SK-N-SH (cell line): ENCODE data around the gene KIR2DL1. TPM values are rescaled to one million over a fixed set of nuclear protein-coding genes. Genes with fewer than 3 reads are reported as not detected.

Experiments used
- CTCF ChIA-PET: fragments of 300-600, 350-600 bp; formaldehyde crosslinking; extraction: SDS; loops from one replicate; lab custom pipeline; 2021; lab: Yijun Ruan, JAX
- POLR2A ChIA-PET: fragments of 350-600 bp; sonication (Branson Sonifier 250); formaldehyde crosslinking; extraction: SDS; loops from one replicate; lab custom pipeline; 2020; ENCODE audit warnings: antibody characterized with exemption, inconsistent platforms; lab: Yijun Ruan, JAX
- DNase-seq: peaks from one replicate; pipeline ENCODE4 v3.0.0; 2012
- H2AFZ ChIP-seq: fragments of 200-600 bp; sonication (generic); 2 replicates; pipeline ENCODE4 v1.8.1; 2016; ENCODE audit warnings: antibody characterized with exemption, mild to moderate bottlenecking, low read depth
- H3F3A ChIP-seq: fragments of 200-600 bp; sonication (generic); replicated peaks from 2 replicates; pipeline ENCODE3; 2016; ENCODE audit warnings: antibody characterized with exemption, mild to moderate bottlenecking; ENCODE audit not compliant: insufficient read depth
- H3K27ac ChIP-seq, 2 experiments: fragments of 200-500 bp in 1 of 2; fragments of 200-600 bp in 1 of 2; sonication (Bioruptor generic) in 1 of 2; sonication (generic), shearing (Covaris generic) in 1 of 2; 2 replicates each; pipeline versions ENCODE4 v1.5.1 to v1.6.1; 2014 to 2016; ENCODE audit warnings: low read depth in 2 of 2, inconsistent platforms in 1 of 2, low read length in 1 of 2, mild to moderate bottlenecking in 1 of 2, mixed read lengths in 1 of 2
- H3K27me3 ChIP-seq: fragments of 200-600 bp; sonication (generic), shearing (Covaris generic); 2 replicates; pipeline ENCODE4 v1.6.1; 2016; ENCODE audit warnings: mixed run types; ENCODE audit not compliant: insufficient read depth
- H3K36me3 ChIP-seq, 2 experiments: fragments of 200-500 bp in 1 of 2; fragments of 200-600 bp in 1 of 2; sonication (Bioruptor generic) in 1 of 2; sonication (generic) in 1 of 2; replicated peaks in 1 of 2; 2 replicates each; pipeline versions ENCODE3 to v1.5.1; 2014 to 2016; ENCODE audit warnings: low read length in 1 of 2, mild to moderate bottlenecking in 1 of 2; ENCODE audit not compliant: insufficient read depth in 2 of 2, control insufficient read depth in 1 of 2
- H3K4me1 ChIP-seq, 2 experiments: fragments of 200-500 bp in 1 of 2; fragments of 200-600 bp in 1 of 2; sonication (Bioruptor generic) in 1 of 2; sonication (generic), shearing (Covaris generic) in 1 of 2; 2 replicates each; pipeline versions ENCODE4 v1.5.1 to v1.6.1; 2014 to 2016; ENCODE audit warnings: low read depth in 1 of 2, low read length in 1 of 2, mixed run types in 1 of 2; ENCODE audit not compliant: insufficient read depth in 2 of 2, control insufficient read depth in 1 of 2
- H3K4me2 ChIP-seq: fragments of 200-600 bp; sonication (generic), shearing (Covaris generic); 2 replicates; pipeline ENCODE4 v1.6.1; 2017; ENCODE audit warnings: mixed run types
- H3K4me3 ChIP-seq, 2 experiments: fragments of 200-500 bp in 1 of 2; fragments of 200-600 bp in 1 of 2; sonication (Bioruptor generic) in 1 of 2; sonication (generic), shearing (Covaris generic) in 1 of 2; 2 replicates each; pipeline versions ENCODE4 v1.5.1 to v1.8.1; 2014 to 2016; ENCODE audit warnings: low read depth in 2 of 2, inconsistent platforms in 1 of 2, low read length in 1 of 2, mild to moderate bottlenecking in 1 of 2, mixed read lengths in 1 of 2, moderate library complexity in 1 of 2
- H3K79me2 ChIP-seq: fragments of 200-600 bp; sonication (generic); 2 replicates; pipeline ENCODE4 v1.8.1; 2017; ENCODE audit warnings: mild to moderate bottlenecking; ENCODE audit not compliant: insufficient read depth
- H3K9ac ChIP-seq: fragments of 200-600 bp; sonication (generic); 2 replicates; pipeline ENCODE4 v1.6.1; 2017; ENCODE audit warnings: mixed run types
- H3K9me2 ChIP-seq: fragments of 200-600 bp; sonication (generic); 2 replicates; pipeline ENCODE4 v1.6.1; 2017; ENCODE audit warnings: mixed run types
- H3K9me3 ChIP-seq: fragments of 200-600 bp; sonication (generic); 2 replicates; pipeline ENCODE4 v1.6.1; 2017; ENCODE audit warnings: mixed run types, mild to moderate bottlenecking, moderate library complexity
- H4K20me1 ChIP-seq: fragments of 200-600 bp; sonication (generic); 2 replicates; pipeline ENCODE4 v1.6.1; 2017; ENCODE audit warnings: mild to moderate bottlenecking, mixed run types; ENCODE audit not compliant: insufficient read depth
- CHD2 ChIP-seq: fragments of 150-350 bp; IDR thresholded peaks from 2 replicates; pipeline ENCODE4 v1.6.1; 2018; ENCODE audit warnings: low read length; ENCODE audit not compliant: partially characterized antibody
- ELF1 ChIP-seq: IDR thresholded peaks from 2 replicates; pipeline ENCODE4 v1.4.0; 2012
- EP300 ChIP-seq, 2 experiments: IDR thresholded peaks; 2 replicates each; pipeline versions ENCODE4 v1.4.0 to v1.6.1; 2012; ENCODE audit warnings: borderline replicate concordance in 1 of 2, low read depth in 1 of 2, low read length in 1 of 2
- FOSL2 ChIP-seq: IDR thresholded peaks from 2 replicates; pipeline ENCODE4 v1.4.0; 2012; ENCODE audit warnings: low read depth, mild to moderate bottlenecking, moderate library complexity, borderline replicate concordance
- FOXJ3 ChIP-seq: sonication (generic); formaldehyde crosslinking; IDR thresholded peaks from 2 replicates; pipeline ENCODE4 v1.5.1; 2020; ENCODE audit warnings: mild to moderate bottlenecking, missing genetic modification reagents
- FOXM1 ChIP-seq: IDR thresholded peaks from 2 replicates; pipeline ENCODE4 v1.4.0; 2012; ENCODE audit warnings: low read depth, mild to moderate bottlenecking
- GATA2 ChIP-seq: sonication (generic); formaldehyde crosslinking; IDR thresholded peaks from 2 replicates; pipeline ENCODE4 v1.5.0; 2020; ENCODE audit warnings: mild to moderate bottlenecking, missing genetic modification reagents
- JUND ChIP-seq: IDR thresholded peaks from 2 replicates; pipeline ENCODE4 v1.4.0; 2012
- MEF2A ChIP-seq: IDR thresholded peaks from 2 replicates; pipeline ENCODE4 v1.4.0; 2012; ENCODE audit warnings: low read depth, borderline replicate concordance
- MXI1 ChIP-seq: IDR thresholded peaks from 2 replicates; pipeline ENCODE4 v1.6.1; 2012; ENCODE audit warnings: mild to moderate bottlenecking, low read depth, low read length, improper control_type of control experiment
- NFIC ChIP-seq: IDR thresholded peaks from 2 replicates; pipeline ENCODE4 v1.4.0; 2012; ENCODE audit warnings: borderline replicate concordance
- NRF1 ChIP-seq: IDR thresholded peaks from 2 replicates; pipeline ENCODE4 v1.6.1; 2012; ENCODE audit warnings: low read depth, mild to moderate bottlenecking, low read length
- POLR2AphosphoS5 ChIP-seq: IDR thresholded peaks from 2 replicates; pipeline ENCODE4 v1.6.1; 2012; ENCODE audit warnings: low read depth, low read length
- RCOR1 ChIP-seq: fragments of 150-350 bp; IDR thresholded peaks from 2 replicates; pipeline ENCODE4 v1.6.1; 2017; ENCODE audit warnings: antibody characterized with exemption, low read length
- RFX5 ChIP-seq: IDR thresholded peaks from 2 replicates; pipeline ENCODE4 v1.6.1; 2012; ENCODE audit warnings: mild to moderate bottlenecking, improper control_type of control experiment, low read length
- RXRA ChIP-seq: IDR thresholded peaks from 2 replicates; pipeline ENCODE4 v1.4.0; 2012; ENCODE audit warnings: low read depth, mild to moderate bottlenecking, borderline replicate concordance
- TAF1 ChIP-seq: IDR thresholded peaks from 2 replicates; pipeline ENCODE4 v1.6.1; 2012; ENCODE audit warnings: low read depth, mild to moderate bottlenecking, low read length, moderate library complexity, borderline replicate concordance
- TEAD4 ChIP-seq: IDR thresholded peaks from 2 replicates; pipeline ENCODE4 v1.4.0; 2012; ENCODE audit warnings: mild to moderate bottlenecking, borderline replicate concordance; ENCODE audit not compliant: insufficient read depth
- YY1 ChIP-seq: IDR thresholded peaks from 2 replicates; pipeline ENCODE4 v1.4.0; 2012; ENCODE audit warnings: low read depth, mild to moderate bottlenecking
- WGBS: methylation state at CpG from one replicate; pipeline ENCODE4 v1.1.6; 2017; ENCODE audit warnings: low lambda C conversion rate; 5-methylcytosine and 5-hydroxymethylcytosine counted together
- polyA plus RNA-seq, 3 experiments: library from polyadenylated mRNA; depleted of rRNA; stranded (reverse); fragments of >200 nt; gene quantifications; 2 replicates each; pipeline ENCODE4 v1.2.3, GENCODE V29; 2012
- TF ChIP-seq, protein P1 (sequence below): IDR thresholded peaks from 2 replicates; pipeline ENCODE4 v1.4.0; 2012; ENCODE audit warnings: low read depth
- TF ChIP-seq, protein P2 (sequence below): fragments of 200-600 bp; sonication (generic); IDR thresholded peaks from 2 replicates; pipeline ENCODE4 v1.6.1; 2017; ENCODE audit warnings: antibody characterized with exemption, mild to moderate bottlenecking, moderate library complexity
- TF ChIP-seq, protein P3 (sequence below): IDR thresholded peaks from 2 replicates; pipeline ENCODE4 v1.6.1; 2012; ENCODE audit warnings: mild to moderate bottlenecking, low read depth, low read length, moderate library complexity
- TF ChIP-seq, protein P4 (sequence below): fragments of 150-350 bp; IDR thresholded peaks from 2 replicates; pipeline ENCODE4 v1.6.1; 2016; ENCODE audit warnings: mild to moderate bottlenecking, low read depth, low read length

Gene KIR2DL1
- polyA plus RNA-seq, 1 of the 3 experiments (the other 2 are of a cell fraction): not detected

DNA sequence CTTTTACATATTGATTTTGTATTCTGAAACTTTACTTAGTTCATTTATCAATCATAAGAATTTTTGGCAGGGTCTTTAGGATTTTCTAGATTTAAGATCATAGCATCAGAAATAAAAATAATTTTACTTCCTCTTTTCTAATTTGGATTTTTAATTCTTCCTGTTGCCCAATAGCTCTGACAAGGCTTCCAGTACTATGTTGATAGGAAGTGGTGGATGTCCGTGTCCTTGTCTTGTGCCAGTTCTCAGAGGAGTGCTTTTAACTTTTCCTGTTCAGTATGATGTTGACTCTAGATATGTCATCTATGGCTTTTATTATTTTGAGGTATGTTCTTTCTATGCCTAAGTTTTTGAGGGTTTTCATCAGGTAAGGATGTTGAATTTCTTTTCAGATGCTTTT is 26.2 kb downstream of the KIR2DL1 start:
- H3K79me2 ChIP-seq: no peaks in the 10 kb centered on the region
- no peaks in the 10 kb centered on the region for H3K36me3 ChIP-seq
- H3K27ac ChIP-seq: no peak overlapping the region
- H3F3A ChIP-seq: no peaks in the 10 kb centered on the region
- POLR2A ChIA-PET: no interaction called here
- TF ChIP-seq EP300 (IDR thresholded peaks at IDR 0.05; ENCODE audit: borderline replicate concordance in 1 of 2, low read depth in 1 of 2, low read length in 1 of 2) (no peak), TAF1 (no peak), NFIC (no peak), MEF2A (no peak), FOXJ3 (no peak), FOSL2 (no peak), POLR2AphosphoS5 (no peak), RCOR1 (no peak), GATA2 (no peak), YY1 (no peak), RFX5 (no peak), FOXM1 (no peak), NRF1 (no peak), TEAD4 (no peak), JUND (no peak)
- TF ChIP-seq, protein P1, sequence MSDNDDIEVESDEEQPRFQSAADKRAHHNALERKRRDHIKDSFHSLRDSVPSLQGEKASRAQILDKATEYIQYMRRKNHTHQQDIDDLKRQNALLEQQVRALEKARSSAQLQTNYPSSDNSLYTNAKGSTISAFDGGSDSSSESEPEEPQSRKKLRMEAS: no peak
- TF ChIP-seq, protein P2, sequence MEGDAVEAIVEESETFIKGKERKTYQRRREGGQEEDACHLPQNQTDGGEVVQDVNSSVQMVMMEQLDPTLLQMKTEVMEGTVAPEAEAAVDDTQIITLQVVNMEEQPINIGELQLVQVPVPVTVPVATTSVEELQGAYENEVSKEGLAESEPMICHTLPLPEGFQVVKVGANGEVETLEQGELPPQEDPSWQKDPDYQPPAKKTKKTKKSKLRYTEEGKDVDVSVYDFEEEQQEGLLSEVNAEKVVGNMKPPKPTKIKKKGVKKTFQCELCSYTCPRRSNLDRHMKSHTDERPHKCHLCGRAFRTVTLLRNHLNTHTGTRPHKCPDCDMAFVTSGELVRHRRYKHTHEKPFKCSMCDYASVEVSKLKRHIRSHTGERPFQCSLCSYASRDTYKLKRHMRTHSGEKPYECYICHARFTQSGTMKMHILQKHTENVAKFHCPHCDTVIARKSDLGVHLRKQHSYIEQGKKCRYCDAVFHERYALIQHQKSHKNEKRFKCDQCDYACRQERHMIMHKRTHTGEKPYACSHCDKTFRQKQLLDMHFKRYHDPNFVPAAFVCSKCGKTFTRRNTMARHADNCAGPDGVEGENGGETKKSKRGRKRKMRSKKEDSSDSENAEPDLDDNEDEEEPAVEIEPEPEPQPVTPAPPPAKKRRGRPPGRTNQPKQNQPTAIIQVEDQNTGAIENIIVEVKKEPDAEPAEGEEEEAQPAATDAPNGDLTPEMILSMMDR: no peak
- TF ChIP-seq, all 33 proteins: peak for 0
- CTCF ChIA-PET: no interaction called here
- Histone ChIP-seq H3K9me2 (no peaks in the 10 kb centered on the region), H2AFZ (no peak overlapping the region), H3K9me3 (no peaks in the 10 kb centered on the region), H3K9ac (no peak overlapping the region), H3K4me1 (no peaks in the 10 kb centered on the region), H4K20me1 (no peaks in the 10 kb centered on the region), H3K27me3 (peaks cover 24% of the 10 kb centered on the region; the same call in 1 of the 2 replicates), H3K4me3 (no peak overlapping the region), H3K4me2 (no peak overlapping the region)
- DNase-seq: no peak
- 0% methylated on average over 1 of the region's 1 CpG for WGBS

DNA sequence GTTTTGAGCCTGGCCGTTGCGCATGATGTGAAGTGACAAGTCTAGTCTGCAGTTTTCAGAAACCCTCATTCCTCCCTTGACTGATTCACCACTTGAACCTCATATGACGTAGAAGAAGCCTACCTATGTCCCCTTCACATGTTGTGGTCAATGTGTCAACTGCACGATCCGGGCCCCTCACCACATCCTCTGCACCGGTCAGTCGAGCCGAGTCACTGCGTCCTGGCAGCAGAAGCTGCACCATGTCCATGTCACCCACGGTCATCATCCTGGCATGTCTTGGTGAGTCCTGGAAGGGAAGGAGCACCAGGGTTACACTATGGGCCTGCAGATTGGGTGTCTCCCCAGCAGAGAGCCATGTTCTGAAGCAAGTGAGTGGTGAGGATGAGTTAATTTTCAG is 33.8 kb downstream of the KIR2DL1 start, which contains the start of gene KIR2DL4:
KIR2DL4 (plus strand) TSS at position 201 of the 400 bp plus-strand sequence; CDS start at position 243, 42 bp downstream.
- H2AFZ ChIP-seq: no peak within 1 kb of the TSS
- ChIA-PET CTCF (no interaction called here), POLR2A (no interaction called here)
- no peak within 1 kb of the TSS for H3K4me3 ChIP-seq
- H4K20me1 ChIP-seq: no peaks in the 10 kb centered on the region
- TF ChIP-seq, protein P3, sequence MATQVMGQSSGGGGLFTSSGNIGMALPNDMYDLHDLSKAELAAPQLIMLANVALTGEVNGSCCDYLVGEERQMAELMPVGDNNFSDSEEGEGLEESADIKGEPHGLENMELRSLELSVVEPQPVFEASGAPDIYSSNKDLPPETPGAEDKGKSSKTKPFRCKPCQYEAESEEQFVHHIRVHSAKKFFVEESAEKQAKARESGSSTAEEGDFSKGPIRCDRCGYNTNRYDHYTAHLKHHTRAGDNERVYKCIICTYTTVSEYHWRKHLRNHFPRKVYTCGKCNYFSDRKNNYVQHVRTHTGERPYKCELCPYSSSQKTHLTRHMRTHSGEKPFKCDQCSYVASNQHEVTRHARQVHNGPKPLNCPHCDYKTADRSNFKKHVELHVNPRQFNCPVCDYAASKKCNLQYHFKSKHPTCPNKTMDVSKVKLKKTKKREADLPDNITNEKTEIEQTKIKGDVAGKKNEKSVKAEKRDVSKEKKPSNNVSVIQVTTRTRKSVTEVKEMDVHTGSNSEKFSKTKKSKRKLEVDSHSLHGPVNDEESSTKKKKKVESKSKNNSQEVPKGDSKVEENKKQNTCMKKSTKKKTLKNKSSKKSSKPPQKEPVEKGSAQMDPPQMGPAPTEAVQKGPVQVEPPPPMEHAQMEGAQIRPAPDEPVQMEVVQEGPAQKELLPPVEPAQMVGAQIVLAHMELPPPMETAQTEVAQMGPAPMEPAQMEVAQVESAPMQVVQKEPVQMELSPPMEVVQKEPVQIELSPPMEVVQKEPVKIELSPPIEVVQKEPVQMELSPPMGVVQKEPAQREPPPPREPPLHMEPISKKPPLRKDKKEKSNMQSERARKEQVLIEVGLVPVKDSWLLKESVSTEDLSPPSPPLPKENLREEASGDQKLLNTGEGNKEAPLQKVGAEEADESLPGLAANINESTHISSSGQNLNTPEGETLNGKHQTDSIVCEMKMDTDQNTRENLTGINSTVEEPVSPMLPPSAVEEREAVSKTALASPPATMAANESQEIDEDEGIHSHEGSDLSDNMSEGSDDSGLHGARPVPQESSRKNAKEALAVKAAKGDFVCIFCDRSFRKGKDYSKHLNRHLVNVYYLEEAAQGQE: no peak
- TF ChIP-seq ELF1 (no peak), TEAD4 (no peak), YY1 (no peak), FOXJ3 (no peak), POLR2AphosphoS5 (no peak), RXRA (no peak), MXI1 (no peak), JUND (no peak), CHD2 (no peak), GATA2 (no peak), TAF1 (no peak)
- TF ChIP-seq, protein P4, sequence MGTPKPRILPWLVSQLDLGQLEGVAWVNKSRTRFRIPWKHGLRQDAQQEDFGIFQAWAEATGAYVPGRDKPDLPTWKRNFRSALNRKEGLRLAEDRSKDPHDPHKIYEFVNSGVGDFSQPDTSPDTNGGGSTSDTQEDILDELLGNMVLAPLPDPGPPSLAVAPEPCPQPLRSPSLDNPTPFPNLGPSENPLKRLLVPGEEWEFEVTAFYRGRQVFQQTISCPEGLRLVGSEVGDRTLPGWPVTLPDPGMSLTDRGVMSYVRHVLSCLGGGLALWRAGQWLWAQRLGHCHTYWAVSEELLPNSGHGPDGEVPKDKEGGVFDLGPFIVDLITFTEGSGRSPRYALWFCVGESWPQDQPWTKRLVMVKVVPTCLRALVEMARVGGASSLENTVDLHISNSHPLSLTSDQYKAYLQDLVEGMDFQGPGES: no peak
- no peaks in the 10 kb centered on the region for H3K4me1 ChIP-seq
- no peak for DNase-seq
- no peaks in the 10 kb centered on the region for H3F3A ChIP-seq
- no peak within 1 kb of the TSS for H3K9ac ChIP-seq
- H3K36me3 ChIP-seq: no peaks in the 10 kb centered on the region
- no peaks in the 10 kb centered on the region for H3K9me2 ChIP-seq
- H3K9me3 ChIP-seq: no peaks in the 10 kb centered on the region
- WGBS: 10% methylated on average over 8 of the region's 10 CpGs
- H3K4me2 ChIP-seq: no peak within 1 kb of the TSS
- no peak within 1 kb of the TSS for H3K27ac ChIP-seq
- no peaks in the 10 kb centered on the region for H3K27me3 ChIP-seq
- no peaks in the 10 kb centered on the region for H3K79me2 ChIP-seq
